NB4 (cell line): ENCODE results near the gene CRLF2.

Source experiments
- CTCF ChIP-seq: IDR thresholded peaks from one replicate; pipeline ENCODE4 v1.5.1; 2012; ENCODE audit warnings: low read depth, low read length
- MAX ChIP-seq: IDR thresholded peaks from 2 replicates; pipeline ENCODE4 v1.6.1; 2011; ENCODE audit warnings: low read depth, low read length
- POLR2A ChIP-seq: IDR thresholded peaks from 2 replicates; pipeline ENCODE4 v1.6.1; 2011; ENCODE audit warnings: mild to moderate bottlenecking; ENCODE audit not compliant: insufficient read length; ENCODE audit errors: extremely low read depth

- TF ChIP-seq MAX: no peak
- TF ChIP-seq CTCF: no peak
- TF ChIP-seq POLR2A: no peak
Measured at GRCh38 chrX:1252861-1253260, 40.4 kb upstream of the CRLF2 start.
